NOMO-1 treated with DMSO at 0.1 percent for 48 hours (cell line): ENCODE results near the gene SLC2A11.
"Not testable (repeated sequence)": the region's sequence is repeated elsewhere in the genome, so short reads cannot be mapped to it uniquely, and the experiment has no call there.

Experiments
- DNase-seq: peaks from one replicate; lab custom pipeline; 2025; ENCODE audit not compliant: unreplicated experiment; lab: John Stamatoyannopoulos, UW

Gene SLC2A11

DNA sequence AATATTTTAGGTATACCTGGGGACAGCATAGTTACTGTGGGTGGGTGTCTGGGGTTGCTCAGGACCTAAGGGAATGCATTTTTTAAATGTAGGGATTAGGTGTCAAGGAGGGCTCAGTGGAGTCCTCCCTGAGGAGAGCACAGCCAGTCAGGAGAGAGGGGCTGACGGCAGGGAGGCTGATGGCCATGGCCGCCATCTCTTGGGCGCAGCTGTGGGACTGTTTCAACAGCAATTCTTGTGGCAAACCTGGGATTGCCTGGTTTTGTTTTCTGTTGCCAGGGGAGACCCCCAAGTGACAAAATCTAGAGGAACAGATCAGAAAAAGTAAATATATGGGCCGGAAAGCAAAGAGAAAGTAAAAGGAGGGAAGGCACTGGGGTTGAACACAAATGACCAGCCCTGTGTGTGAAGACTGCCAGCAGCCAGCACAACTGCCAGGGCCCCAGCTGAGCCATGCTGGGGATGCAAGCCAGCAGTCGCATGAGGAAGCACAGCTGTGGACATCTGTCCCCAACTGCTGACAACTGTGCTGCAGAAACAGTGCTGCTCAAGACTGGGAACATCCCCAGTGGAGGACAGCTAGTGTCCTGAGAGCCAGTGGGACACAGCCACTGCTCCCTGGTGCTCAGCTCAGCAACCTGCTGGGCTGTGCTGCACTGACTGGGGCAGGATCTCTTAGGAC is 47.0 kb downstream of the SLC2A11 start:
- no peak for DNase-seq

DNA sequence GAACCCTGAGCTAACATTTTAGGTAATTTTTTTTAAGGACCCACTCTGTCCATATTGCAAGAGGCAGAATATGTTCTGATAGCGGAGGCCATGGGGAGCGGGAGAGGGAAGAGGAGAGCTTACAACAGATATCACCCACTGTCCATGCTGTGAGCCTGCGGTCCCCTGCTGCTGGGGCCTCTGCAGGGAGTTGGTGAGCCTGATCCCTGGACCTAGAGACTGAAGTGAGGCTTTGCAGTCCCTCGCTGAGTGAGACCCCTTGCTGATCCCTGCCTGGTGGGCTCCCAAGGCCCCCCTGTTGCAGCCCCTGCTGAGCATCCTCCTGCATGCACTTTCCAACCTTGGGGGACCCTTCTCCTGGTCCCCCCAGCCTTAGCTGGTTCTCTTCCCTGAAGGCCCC is 49.0 kb downstream of the SLC2A11 start:
- no peak for DNase-seq

DNA sequence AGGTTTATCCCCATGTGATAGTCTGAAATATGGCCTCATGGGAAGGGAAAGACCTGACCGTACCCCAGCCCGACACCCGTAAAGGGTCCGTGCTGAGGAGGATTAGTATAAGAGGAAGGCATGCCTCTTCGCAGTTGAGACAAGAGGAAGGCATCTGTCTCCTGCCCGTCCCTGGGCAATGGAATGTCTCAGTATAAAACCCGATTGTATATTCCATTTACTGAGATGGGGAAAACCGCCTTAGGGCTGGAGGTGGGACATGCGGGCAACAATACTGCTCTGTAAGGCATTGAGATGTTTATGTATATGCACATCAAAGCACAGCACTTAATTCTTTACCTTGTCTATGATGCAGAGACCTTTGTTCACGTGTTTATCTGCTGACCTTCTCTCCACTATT is 49.7 kb downstream of the SLC2A11 start:
- not testable (repeated sequence) for DNase-seq

DNA sequence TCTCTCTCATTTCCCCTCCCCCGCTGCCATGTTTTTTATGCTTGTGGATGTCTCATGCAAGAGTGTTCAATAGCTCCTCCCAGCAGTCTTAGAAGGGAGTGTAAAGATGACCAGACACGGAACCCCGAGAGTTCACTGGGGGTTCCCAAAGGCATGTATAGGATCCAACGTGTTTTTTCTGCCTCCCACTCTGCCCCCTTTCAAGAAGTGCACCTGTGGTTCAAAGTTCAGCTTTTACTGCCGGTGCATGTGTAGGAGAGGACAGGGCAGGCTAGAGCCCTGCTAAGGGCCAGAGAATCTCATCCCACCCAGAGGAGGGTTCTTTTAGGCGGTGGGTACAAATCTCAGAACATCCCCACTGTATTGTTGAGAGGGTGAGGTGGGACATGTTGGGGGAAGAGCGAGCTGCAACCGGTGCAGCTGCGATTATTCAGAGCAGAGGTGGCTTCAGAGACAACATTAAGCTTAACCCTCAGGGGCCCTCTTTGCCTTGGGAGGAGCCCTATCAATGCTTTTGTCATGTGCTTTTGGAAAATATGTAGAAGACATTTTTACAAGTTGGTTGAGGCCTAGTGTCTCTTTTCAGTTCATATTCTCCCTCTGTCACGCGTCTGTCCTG is 51.0 kb downstream of the SLC2A11 start:
- DNase-seq, result no peak

DNA sequence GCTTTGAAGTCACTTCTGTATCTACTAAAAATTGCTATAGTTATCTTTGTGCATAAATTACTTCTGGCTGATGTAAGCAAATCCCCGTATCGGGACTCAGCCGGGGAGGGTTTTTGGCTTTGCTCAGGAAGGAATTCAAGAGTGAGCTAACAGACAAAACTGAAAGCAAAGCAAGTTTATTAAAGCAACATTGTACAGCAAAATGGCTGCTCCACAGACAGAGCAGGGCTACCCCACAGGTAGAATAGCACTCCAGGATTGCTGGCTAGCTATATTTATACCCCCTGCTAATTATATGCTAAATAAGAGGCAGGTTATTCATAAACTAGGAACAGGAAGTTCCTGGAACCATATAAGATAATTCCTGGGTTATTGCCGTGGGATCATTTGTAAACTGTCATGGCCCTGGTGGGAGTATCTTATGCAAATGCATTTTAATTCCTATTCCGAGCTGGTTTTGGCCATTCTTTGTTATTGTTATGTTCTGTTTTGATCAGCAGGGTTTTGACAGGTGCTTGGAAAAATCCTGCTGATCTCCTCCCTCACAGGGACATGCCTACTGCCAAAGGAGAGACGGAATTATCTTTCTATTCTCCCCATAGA is 51.7 kb downstream of the SLC2A11 start:
- DNase-seq, result no peak

DNA sequence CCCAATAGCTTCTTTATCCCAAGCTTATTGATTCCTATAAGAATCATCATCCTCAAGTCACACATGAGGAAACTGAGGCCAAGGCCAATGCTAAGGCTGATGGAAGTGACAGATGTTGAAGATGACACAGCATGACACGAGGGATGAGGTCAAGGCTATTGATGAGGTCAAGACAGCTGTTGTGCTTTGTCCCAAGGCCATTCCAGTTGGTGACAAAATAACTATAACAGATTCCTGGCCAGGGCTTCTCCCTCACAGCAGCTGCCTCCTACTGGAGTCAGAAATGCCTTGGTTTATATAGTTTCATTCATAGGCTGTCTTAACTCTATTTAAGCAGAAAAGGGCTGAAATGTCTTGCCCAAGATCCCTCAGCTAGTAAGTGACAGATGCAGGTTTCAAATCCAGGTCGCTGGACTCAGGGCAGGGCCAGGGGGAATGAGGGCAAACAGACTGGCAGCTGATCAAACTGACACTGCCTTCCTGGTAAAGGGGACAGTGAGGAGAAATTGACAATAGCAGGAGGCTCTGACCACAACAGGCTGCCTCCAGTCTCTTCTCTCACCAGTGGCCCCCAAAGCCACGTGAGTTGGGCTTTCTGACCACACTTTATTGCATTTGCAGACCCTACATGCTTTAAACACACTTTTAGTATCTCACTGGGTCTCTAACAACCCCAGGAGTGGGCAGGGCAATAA is 53.0 kb downstream of the SLC2A11 start:
- DNase-seq, result no peak

DNA sequence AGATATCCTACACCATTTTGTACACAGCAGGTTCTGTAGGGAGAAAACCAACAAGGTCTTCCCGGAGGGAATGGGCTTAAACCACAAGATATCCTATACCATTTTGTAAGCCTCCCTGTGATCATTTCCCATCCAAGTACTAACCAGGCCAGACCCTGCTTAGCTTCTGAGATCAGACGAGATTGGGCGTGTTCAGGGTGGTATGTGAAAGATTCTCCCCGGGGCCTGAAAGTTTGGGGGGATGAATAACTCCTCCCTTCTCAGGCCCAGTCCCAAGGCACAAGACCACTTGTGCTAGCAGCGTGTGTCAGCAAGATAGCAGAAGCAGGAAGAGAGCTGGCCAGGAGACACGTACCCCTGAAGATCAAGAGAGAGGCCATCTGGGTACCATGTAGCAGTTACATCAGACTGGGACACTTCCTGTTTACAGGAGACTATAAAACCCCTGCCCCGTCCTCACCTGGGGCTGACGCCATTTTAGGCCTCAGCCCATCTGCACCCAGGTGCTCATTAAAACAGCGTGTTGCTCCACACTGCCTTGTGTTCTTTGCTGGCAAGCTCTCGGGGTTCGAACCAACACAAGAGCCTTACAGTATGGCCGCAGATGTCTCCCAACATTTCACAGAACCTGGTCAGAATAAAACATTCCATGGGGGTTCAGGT is 53.8 kb downstream of the SLC2A11 start:
- DNase-seq, result no peak

DNA sequence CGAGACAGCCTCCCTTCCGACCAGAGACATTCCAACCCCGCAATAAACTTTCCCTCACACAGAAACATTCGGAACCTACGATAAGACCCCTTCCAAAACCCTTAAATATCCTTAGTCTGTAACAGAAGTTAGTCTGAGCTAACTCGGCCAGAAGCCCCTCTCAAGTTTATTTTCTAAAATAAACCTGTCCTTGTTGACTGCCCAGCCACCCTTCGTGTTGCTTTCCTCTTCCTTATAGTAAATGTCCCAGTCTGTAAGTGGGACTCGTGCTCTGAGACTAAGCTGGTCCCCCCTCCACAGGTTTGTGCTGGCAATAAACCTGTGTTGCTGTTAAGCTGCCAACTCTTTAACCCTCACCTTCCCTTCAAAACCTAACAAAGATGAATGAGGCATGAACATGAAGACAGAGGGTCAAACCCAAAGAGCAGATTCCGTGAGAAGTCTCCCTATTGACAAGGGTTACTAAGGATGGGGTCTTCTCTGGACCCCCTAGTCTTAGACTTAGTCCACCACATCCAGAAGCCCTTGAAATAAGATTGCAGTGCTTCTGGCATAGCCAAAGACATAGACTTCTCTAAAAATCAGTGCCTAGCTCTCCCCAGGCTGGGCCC is 54.7 kb downstream of the SLC2A11 start:
- DNase-seq, result no peak

DNA sequence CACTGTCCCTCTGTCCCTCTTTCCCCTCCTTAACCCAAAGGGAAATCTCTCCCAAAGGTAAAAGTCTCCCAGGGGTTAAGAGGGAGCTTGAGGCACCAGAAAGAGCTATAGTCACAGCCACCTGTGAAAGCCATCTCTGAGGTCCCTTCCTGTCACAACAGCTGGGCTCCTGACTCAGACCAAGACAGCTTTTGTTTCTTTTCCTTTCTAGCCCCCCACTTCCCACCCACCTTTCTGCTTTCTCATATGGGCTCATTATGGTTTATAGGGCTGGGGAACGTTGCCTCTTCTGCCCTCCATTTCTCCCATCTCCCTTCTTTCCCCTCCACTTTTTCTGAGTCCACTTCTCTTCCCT is 55.6 kb downstream of the SLC2A11 start:
- DNase-seq, result no peak

DNA sequence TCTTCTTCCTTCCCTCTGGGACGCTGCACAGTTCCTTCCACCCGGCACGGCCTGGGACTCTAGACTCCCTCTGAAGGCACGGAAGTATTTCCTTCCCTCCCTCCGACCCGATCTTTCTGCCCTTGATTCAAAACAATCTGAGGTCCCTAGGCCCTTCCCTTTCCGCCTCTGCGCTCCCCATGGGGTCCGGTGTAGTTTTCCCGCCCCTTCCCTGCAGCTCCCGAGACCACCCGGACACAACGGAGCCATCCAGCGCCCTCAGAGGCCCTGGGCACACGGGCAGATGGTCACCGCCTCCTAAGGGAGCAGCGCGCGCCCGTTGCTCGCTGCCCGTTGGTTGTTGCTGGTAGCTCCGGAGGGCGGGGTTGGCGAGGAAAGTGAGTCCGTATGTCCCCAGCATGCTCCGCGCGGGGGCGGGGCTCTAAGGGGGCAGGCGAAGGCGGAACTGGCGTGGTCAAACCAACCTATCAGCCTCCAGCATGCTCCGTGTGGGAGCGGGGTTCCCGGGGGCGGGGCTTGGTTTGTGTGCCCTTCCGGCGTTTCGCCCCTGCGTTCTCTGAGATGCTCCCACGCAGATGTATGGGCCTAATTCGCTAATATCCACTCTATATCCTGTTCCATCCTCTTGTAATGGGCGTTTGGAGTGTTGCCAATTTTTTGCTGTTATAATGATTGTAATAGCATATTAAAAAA is 56.1 kb downstream of the SLC2A11 start:
- peak; percentile 99 for DNase-seq

DNA sequence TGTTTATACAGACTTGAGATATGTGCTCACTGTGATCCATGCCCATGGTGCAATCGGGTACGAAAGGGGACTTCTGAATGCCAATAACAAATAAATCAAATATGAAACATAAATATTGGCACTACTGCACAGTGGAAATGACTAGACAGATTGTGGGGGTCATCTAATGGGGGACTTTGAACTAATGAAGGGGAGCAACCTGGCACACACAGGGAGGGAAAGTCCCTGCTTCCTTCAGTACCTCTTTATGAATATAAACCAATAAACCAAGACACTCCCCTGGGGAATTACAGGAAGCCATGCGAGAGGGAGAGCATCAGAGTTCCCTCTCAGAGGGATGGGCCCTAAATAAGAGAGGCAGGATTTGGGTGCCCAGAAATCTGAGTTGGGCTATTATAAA is 57.6 kb downstream of the SLC2A11 start:
- no peak for DNase-seq

DNA sequence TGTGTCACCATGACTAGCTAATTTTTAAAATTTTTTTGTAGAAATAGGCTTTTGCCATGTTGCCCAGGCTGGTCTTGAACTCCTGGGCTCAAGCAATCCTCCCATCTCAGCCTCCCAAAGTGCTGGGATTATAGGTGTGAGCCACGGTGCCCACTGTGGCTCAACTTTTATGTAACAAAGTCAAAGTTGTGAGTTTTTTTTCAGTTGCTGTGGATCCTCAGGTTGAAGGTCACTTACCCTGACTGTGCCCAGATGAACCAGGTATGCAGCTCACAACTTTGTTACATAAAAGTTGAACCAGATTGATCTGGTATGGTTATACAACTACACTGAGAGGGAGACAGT is 62.6 kb downstream of the SLC2A11 start:
- DNase-seq, result not testable (repeated sequence)

DNA sequence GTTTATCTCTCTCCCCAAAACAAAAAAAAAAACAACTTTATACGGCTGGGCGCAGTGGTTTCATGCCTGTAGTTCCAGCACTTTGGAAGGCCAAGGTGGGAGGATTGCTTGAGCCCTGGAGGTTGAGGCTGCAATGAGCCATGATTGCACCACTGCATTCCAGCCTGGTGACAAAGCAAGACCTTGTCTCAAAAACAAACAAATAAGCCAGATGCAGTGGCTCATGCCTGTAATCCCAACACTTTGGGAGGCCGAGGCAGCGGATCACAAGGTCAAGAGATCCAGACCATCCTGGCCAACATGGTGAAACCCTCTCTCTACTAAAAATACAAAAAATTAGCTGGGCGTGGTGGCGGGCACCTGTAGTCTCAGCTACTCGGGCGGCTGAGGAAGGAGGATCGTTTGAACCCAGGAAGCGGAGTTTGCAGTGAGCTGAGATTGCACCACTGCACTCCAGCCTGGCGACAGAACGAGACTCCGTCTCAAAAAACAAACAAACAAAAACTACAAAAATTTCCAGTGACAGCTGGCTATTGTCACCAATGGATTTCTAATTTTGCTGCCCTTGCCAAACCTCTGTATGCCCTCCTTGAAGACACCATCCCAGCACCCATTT is 64.0 kb downstream of the SLC2A11 start:
- not testable (repeated sequence) for DNase-seq

DNA sequence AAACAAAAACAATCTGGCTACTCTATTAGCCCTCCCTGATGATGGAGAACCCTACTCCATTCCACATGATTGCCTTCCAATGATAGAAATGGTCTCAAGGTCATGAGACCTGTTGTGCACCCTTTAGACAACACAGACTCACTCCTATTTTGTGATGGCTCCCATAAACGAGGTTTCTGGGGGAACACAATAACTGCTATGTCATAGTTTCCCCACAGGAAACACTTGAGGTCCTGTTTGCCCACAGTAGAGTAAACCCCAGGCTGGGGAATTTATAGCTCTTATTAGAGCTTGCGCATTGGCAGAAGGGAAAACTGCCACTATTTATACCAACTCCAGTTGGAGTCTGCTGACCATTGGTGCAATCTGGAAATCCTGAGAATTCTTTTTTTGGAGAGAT is 65.2 kb downstream of the SLC2A11 start:
- no peak for DNase-seq

DNA sequence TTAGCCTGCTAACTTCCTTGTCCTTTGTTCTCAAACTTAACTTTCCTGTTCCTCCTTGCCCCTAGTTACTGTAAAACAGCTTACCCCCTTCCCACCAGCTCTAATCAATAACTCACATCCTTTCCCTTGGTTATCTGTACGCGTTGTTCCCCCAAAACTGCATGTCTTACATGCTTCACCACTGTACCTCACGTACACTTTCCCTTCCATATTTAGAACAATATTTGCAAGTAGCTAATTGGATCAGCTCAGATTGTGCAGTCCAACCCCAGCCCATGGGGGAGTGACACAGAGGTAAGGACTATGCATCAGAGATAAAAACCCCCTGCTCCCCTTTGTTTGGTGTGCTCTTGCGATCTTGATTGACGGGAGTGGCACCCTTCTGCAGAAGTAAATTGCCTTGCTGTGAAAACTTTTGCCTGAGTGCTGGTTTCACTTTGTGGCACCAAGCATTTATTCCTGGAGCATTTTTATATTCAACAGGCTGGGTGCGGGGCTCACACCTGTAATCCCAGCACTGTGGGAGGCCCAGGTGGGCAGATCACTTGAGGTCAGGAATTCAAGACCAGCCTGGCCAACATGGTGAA is 67.4 kb downstream of the SLC2A11 start:
- no peak for DNase-seq

DNA sequence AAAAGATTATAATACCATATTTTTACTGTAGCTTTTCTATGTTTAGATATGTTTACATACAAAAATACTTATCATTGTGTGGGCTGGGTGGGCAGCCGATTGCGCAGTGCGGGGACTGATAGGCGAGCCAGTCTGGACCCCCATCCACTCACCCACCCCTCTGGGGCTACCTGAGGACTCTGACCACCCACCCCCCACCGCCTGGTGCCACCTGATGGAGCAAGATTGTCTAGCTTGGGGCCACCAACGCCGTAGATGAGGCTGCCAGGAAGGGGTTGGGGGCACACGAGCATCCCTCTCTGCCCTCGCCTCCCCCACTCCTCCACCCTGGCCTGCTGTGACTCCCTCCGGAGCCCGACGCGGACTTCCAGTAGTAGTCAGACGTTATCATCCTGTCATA is 68.9 kb downstream of the SLC2A11 start:
- no peak for DNase-seq
